IPS-NIHi7 (cell line): ENCODE measurements around the gene PRR15L.

Source experiments
- DNase-seq: peaks from one replicate; pipeline ENCODE4 v3.0.0; 2012; ENCODE audit warnings: mixed read lengths; ENCODE audit errors: extremely low spot score

Gene PRR15L

DNA sequence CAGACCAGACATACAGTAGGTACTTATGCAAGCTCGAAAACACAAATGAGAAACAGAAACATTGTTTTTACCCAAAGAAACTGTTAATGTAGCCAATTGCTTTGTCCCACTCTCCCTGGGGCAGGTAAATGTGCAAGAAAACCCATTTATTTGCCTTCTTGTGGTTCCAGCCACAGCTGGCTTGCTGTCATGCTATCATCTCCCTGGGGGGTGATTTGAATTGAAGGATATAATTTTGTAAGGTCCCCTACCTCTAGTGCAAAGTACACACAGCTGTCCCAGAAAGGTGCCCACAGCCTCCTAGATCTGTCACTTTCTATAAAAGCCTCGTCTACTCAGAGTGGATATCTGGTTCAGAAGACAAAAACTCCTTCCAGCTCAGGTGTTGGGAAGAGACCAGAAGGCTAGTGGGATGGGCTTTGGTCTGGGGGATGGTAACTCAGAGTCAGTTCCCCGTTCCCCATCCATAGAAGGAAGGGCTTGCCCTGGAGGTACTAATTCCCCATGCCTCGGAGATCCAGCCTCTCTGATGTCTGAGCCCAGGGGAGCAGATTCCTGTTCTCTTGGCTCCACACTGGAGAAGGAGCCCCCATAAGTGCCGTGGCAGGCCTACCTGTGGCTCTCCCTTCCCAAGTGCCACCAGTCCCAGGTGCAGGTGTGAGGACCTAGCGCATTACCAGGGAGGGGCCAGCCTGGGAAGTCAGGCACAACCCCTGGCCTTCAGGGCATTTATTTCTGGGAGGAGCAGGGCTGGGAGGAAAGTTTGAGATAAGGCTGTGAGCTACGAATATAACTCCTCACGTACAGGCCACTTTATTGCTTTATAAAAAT, 2.4 kb upstream of the PRR15L start:
- no peak for DNase-seq

DNA sequence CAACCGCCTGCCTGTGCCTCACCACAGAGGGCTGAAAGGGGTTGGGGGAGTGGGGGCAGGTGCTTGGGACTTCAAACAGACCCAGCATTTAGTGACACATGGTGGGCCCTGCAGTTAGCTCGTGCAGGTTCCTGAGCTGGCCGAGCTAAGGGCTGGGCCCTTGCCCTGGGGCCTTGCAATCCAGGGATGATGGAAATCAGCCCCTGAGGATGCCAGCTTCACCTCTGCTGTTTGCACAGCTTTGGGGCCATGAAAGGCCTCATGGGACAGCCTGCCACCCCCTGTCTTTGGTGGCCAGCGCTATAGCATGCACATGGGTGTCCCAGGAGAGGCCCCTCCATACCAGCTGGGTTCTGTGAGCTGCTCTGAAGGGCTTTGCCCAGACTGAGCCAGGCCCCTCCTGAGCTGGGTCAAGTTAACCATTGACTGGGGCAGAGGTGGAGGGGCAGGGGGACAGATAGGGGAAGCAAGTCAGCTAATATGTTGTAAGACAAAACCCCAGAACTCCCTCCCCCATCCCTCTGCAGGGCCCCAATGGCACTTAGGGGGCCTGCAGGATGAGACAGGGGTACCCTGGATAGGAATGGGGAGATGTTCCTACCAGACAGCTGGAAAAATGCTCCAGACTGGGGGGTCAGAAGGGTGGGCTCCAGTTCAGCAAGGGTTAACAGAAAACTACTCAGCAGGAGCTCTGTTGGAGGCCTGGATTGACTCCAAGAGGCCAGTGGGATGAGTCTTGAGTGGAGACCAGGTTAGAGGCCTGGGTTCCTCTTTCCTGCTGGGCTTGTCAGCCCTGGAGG, 692 bp downstream of the PRR15L start:
- no peak for DNase-seq

DNA sequence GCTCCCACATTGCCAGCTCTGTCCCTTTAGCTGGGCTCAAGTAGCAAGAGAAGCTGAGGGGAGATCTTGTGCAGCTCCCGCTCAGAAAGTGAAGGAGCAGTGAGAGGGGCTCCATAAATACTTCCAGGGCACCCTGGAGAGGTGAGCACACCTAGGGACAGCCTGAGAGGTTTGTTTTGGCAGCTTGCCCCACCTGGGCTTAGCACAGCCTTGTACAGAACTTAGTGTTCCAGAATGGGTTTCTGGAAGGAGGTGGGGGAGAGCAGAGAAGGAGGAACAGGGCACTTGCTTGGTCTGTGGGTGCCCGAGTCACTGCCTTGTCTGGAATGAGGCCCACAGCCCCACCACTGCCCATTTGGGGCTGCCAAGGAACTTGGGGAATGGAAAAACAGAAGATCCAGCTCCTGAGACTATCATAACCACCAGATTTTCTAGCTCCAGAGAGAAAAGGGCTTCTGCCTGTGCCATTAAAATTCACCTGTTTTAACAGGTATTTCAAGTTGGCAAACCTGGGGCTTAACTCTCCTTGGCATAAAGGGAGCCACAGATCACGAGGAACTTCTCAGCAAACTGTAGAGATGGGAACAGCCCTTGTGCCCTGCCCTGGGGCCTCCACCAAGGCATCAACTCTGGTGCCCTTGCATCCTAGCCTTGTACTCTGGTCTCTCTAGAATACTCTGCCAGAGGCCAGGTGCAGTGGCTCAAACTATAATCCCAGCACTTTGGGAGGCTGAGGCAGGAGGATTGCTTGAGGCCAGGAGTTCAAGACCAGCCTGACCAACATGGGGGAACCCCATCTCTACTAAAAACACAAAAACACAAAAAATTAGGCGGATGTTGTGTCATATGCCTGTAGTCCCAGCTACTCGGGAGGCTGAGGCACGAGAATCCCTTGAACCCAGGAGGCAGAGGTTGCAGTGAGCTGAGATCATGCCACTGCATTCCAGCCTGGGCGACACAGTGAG, 1.9 kb downstream of the PRR15L start:
- no peak for DNase-seq

DNA sequence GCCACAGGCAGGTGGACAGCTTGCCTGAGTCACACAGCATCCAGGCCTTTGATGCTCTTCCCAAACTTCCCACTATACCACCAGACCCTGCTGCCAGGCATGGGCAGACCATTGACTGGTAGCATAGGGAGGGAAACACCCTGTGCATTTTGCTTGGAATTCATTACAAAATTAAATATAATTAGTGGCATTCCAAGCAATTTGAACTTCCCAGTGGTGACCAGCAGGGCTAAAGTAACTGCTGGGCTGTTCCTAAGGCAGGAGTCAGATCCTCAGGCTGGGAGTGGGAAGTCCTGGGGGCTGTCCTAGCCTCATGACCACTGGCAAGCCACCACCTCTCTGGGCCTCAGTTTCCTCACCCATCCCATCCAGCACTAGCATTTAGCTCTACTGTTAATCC, 3.8 kb downstream of the PRR15L start:
- DNase-seq = no peak

GRCh38 chr17:47952171-47953021, 5.3 kb downstream of the PRR15L start:
- DNase-seq = no peak

DNA sequence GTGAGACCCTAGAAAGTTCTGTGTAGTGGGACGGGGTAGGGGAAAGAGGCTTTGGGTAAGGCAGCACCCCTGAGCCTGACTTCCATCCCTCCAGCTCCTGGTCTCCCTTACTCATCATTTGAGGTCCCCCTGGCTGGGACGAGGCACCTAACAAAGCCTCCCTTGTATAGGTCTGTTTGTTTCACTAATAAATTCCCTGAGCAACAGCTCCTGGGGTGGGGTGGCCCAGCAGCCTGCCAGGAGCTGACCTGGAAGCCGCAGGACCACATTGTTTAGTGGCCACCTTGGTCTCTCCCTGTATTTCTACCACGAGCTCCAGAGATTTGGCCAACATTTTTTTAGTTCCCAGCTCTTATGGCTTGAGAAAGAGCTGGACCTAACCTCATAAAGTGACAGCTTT, 7.2 kb downstream of the PRR15L start:
- DNase-seq = no peak

GRCh38 chr17:47949946-47950345, 7.7 kb downstream of the PRR15L start:
- no peak for DNase-seq

- peak; percentile 90 for DNase-seq
Measured at GRCh38 chr17:47949197-47949759, 8.4 kb downstream of the PRR15L start.

DNA sequence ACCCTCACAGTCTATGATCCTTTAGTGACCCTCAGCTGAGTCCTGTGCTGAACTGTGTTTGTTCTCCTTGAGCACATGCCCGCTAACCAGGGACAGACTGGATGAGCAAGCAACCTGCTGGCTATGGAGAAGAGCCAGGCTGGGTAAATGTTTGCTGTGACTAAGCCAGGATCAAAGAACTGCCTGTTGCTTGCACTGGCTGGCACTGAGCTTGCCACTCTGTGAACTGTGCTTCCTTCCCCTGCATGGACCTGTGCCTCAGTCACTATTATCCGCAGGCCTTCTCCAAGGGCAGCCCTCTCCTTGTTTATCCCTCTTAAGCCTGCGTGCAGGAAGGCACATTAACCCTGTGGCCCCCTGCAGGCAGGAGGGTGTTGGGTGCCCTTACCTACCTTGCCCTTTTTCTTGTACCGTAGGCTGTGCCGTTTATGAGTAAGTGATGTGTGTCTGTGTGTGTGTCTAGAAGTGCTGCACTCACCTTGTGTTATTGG, 8.9 kb downstream of the PRR15L start:
- DNase-seq = no peak

DNA sequence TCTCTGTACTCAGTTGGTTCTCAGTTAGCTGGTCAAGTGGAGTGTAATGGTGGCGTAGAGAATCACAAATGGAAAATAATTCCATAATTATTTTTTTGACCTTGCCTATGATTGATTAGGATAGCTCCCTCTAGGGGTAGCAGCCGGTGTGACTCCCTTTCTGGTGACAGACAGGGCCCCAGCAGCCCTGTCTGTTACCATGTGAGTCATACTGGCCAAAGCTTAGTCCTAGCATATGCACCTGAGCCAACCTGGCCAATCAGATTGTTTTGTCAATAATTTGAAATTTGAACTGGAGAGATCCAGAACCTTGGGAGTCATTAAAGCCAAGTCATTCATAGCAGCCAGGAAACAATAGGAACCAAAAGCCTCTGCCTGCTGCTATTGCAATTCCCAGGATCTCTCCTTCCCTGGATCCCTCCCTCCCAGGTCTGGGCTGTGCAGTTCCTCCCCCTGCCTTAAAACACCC, 10.7 kb downstream of the PRR15L start:
- DNase-seq = peak; percentile 91

DNA sequence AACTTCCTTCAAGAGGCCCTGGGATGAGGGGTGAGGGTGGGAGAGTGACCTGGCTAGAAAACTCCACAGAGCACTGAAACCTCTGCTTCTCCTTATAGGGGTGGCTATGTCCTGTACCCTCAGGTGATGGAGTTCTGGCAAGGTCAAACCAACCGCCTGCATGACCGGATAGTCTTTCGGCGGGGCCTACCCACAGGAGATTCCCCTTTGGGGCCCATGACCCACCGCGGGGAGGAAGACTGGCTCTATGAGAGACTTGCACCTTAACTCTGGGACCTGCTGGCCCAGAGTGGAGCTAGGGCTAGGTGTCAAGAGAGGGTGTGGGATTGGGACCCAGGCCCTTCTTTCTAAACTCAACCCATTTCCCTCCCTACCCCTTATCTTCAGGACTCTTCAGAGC, 11.2 kb downstream of the PRR15L start:
- DNase-seq = no peak

GRCh38 chr17:47945529-47946508, 11.9 kb downstream of the PRR15L start:
- DNase-seq = no peak

DNA sequence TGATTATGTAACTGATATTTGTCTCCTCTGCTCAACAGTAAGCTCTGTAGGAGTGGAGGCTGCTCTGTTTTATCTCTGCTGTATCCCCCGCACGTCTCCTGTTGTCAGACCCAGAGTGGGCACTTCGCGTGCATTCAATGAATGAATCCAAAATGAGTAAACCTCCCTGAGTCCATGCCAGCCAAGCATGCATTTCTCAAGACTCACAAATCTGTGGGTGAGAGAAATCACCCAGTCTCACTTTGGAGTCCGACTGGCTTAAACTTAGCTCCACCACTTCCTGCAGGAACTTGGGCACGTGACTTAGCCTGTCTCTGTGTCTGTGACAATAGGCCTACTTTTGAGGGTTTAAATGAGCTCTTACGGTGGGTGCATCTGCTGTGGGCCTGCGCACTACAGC, 12.6 kb downstream of the PRR15L start:
- no peak for DNase-seq

GRCh38 chr17:47942568-47942967, 15.1 kb downstream of the PRR15L start:
- DNase-seq = no peak

DNA sequence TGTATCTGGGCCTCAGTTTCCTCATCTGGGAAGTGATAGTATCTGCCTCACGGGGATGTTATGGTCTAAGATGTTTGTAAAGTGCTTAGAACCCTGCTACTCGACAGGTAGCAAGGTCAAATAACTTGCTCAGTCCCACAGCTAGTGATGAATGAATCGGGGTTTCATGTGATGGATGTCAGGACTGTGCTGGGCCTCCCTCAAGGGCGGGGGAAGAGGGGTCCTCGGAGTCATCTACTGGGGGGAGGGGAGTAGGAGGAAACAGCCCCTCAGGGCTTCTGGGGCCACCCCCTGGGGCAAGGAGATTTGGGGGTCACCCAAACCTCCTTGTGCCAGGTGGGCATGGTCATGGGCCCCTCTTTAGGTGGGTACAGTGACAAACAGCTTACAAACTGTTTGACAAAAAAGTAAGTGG, 15.6 kb downstream of the PRR15L start:
- no peak for DNase-seq

DNA sequence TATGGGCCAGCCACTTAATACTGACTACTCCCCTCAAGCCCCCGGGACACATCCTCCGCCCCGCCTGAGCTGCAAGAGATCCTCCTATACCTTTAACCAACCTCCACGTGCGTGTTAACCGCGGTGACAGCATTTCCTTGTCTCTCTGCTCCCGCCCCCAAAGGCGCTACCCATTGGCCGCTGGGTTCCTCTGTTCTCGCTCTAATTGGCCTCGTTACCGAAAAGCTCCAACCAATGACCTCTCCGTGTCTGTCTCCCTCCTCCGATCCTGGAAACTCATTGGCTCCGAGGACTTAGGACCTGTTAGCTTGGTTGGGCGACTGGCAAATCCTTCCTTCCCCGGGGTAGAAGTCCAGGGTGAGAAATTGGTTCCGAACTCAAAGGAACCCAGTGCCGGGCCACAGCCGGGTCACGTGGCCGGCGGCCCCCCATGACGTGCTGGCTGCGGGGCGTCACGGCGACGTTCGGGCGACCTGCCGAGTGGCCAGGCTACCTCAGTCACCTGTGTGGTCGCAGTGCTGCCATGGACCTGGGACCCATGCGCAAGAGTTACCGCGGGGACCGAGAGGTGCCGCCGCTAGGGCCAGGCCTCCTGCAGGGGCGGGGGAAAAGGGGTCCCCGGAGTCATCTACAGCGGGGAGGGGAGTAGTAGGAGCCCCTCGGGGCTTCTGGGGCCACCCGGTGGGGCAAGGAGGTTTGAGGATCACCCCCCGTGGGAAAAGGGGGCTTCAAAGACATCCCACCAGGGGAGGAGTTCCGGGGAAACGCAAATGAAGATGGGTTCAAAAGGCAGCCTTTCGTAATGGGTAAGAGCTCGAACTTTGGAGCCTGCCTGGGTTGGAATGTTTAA, 16.2 kb downstream of the PRR15L start, which contains the start of gene PNPO:
TSS of gene PNPO (plus strand) at position 326 of the 850 bp plus-strand sequence. CDS start at position 431, 105 bp downstream.
- DNase-seq = peak; percentile 98

- no peak for DNase-seq
Measured at GRCh38 chr17:47937941-47938340, 19.7 kb downstream of the PRR15L start.

DNA sequence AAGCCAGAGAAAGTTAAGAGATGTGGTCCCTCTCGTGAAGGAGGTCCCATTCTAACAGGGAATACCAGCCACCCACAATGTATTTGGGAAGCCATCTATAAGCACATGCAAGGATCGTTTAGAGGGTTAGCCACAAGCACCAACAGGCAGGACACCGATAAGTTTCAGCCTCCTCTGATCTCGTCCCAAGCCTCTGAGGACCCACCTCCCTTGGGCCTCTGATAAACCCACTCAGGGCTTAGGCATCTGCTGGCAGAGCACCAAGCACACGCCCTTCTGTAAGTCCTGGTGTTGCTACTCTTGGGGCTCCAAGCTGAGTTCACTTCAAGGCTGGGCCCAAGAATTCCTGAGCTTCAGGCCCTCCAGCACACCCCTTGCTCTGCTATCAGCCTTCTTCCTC, 21.7 kb downstream of the PRR15L start:
- DNase-seq = no peak
